HG02678 (cell line): ENCODE results near the gene E4F1.

Experiments used
- ATAC-seq: cut with Tn5 transposase; IDR thresholded peaks from one replicate; pipeline ENCODE4 v1.9.1; 2021; ENCODE audit warnings: mild to moderate bottlenecking, moderate library complexity; ENCODE audit not compliant: unreplicated experiment

The E4F1 gene

GRCh38 chr16:2270588-2271470, 47.4 kb downstream of the E4F1 start:
- no peak for ATAC-seq

- no peak for ATAC-seq
Observed at GRCh38 chr16:2271848-2272461, 48.6 kb downstream of the E4F1 start.

- ATAC-seq, result no peak
Observed at GRCh38 chr16:2273484-2273883, 50.1 kb downstream of the E4F1 start.

GRCh38 chr16:2273931-2274330, 50.5 kb downstream of the E4F1 start:
- ATAC-seq, result no peak

GRCh38 chr16:2275476-2276367, 52.3 kb downstream of the E4F1 start:
- ATAC-seq, result no peak

GRCh38 chr16:2276368-2277195, 53.2 kb downstream of the E4F1 start:
- no peak for ATAC-seq

GRCh38 chr16:2277466-2278271, 54.3 kb downstream of the E4F1 start:
- no peak for ATAC-seq

- no peak for ATAC-seq
Observed at GRCh38 chr16:2278272-2278608, 54.8 kb downstream of the E4F1 start.

- ATAC-seq, result no peak
Observed at GRCh38 chr16:2278956-2279800, 55.8 kb downstream of the E4F1 start.

- no peak for ATAC-seq
Observed at GRCh38 chr16:2280461-2280860, 57.1 kb downstream of the E4F1 start.

- ATAC-seq, result no peak
Observed at GRCh38 chr16:2280981-2281542, 57.7 kb downstream of the E4F1 start.

GRCh38 chr16:2282262-2282661, 58.9 kb downstream of the E4F1 start:
- ATAC-seq, result no peak

- no peak for ATAC-seq
Observed at GRCh38 chr16:2282866-2283555, 59.6 kb downstream of the E4F1 start.

- ATAC-seq, result no peak
Observed at GRCh38 chr16:2284001-2284770, 60.8 kb downstream of the E4F1 start.

GRCh38 chr16:2284797-2285576, 61.6 kb downstream of the E4F1 start:
- no peak for ATAC-seq
